Prostate gland (tissue), 2 donors: ENCODE results near the gene GSG1L.

Experiments used
- POLR2AphosphoS5 ChIP-seq: sonication (generic); formaldehyde crosslinking; IDR thresholded peaks from one replicate; pipeline ENCODE4 v1.6.1; 2017; ENCODE audit warnings: antibody characterized with exemption
- TF ChIP-seq, protein P1 (sequence below), 4 experiments: fragments of 200-600 bp in 2 of 4; fragments of 450-650 bp in 2 of 4; sonication (generic) in 2 of 4; IDR thresholded peaks; 1 replicate in 3 of 4; 2 replicates in 1 of 4; pipeline ENCODE4 v1.5.1; 2016 to 2019; ENCODE audit warnings: antibody characterized with exemption in 4 of 4, mild to moderate bottlenecking in 2 of 4, moderate library complexity in 2 of 4

DNA sequence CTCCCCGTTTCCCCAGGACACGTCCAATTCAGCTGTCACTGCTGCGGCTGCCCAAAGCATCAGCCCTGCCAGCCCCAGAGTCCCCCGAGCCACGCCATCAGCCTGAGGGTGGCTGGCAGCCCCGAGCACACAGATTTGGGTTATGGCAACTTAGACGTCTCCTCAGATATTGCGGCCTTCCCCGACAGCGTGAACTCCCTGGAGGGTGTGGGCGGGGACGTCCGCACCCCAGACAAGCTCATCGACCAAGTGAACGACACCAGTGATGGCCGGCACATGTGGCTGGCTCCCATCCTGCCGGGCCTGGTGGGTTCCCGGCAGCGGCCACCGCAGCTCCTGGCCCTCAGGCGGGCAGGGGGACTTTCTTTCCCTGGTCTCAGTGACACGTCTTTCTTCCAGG is 288.7 kb downstream of the GSG1L start:
- TF ChIP-seq, protein P1, sequence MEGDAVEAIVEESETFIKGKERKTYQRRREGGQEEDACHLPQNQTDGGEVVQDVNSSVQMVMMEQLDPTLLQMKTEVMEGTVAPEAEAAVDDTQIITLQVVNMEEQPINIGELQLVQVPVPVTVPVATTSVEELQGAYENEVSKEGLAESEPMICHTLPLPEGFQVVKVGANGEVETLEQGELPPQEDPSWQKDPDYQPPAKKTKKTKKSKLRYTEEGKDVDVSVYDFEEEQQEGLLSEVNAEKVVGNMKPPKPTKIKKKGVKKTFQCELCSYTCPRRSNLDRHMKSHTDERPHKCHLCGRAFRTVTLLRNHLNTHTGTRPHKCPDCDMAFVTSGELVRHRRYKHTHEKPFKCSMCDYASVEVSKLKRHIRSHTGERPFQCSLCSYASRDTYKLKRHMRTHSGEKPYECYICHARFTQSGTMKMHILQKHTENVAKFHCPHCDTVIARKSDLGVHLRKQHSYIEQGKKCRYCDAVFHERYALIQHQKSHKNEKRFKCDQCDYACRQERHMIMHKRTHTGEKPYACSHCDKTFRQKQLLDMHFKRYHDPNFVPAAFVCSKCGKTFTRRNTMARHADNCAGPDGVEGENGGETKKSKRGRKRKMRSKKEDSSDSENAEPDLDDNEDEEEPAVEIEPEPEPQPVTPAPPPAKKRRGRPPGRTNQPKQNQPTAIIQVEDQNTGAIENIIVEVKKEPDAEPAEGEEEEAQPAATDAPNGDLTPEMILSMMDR (IDR thresholded peaks at IDR 0.05): no peak
- TF ChIP-seq POLR2AphosphoS5: no peak
